Cardiac fibroblast (primary cell): Measurements from ENCODE around the gene FXYD3.

Experiments used
- DNase-seq, 2 donors: peaks; one replicate each; pipeline versions ENCODE4 v3.0.0 to v3.0.0-alpha.2; 2010; ENCODE audit warnings: low read depth in 2 of 2
- H3K4me3 ChIP-seq, 2 donors: replicated peaks in 1 of 2; 1 replicate in 1 of 2; 2 replicates in 1 of 2; pipeline ENCODE4 v1.5.1; 2011; ENCODE audit warnings: low read depth in 2 of 2, low read length in 2 of 2, mild to moderate bottlenecking in 2 of 2, moderate library complexity in 1 of 2
- CTCF ChIP-seq: IDR thresholded peaks from one replicate; pipeline ENCODE4 v1.5.1; 2011; ENCODE audit warnings: low read depth, mild to moderate bottlenecking, low read length, inconsistent platforms

FXYD3 gene

GRCh38 chr19:35167251-35168119 is 51.9 kb downstream of the FXYD3 start:
- DNase-seq, result no peak
- TF ChIP-seq CTCF, result no peak

GRCh38 chr19:35168196-35168595 is 52.6 kb downstream of the FXYD3 start:
- no peak overlapping the region for H3K4me3 ChIP-seq
- TF ChIP-seq CTCF, result no peak
- no peak for DNase-seq

More at GRCh38 chr19:35167251-35168119, 51.9 kb downstream of the FXYD3 start:
- H3K4me3 ChIP-seq, result no peak overlapping the region

- H3K4me3 ChIP-seq, result no peak overlapping the region
- no peak for TF ChIP-seq CTCF
- DNase-seq, result no peak
These were observed 53.8 kb downstream of the FXYD3 start for GRCh38 chr19:35169221-35169995.

- no peak for TF ChIP-seq CTCF
- no peak for DNase-seq
- H3K4me3 ChIP-seq, result no peak overlapping the region
These were observed 54.9 kb downstream of the FXYD3 start for GRCh38 chr19:35170359-35171061.

GRCh38 chr19:35171730-35172129 is 56.1 kb downstream of the FXYD3 start:
- TF ChIP-seq CTCF, result no peak
- no peak for DNase-seq
- no peak overlapping the region for H3K4me3 ChIP-seq
